Left ventricle myocardium inferior (tissue), 1 donor: ENCODE data around the gene HAUS6. TPM values are rescaled to one million over a fixed set of nuclear protein-coding genes. Genes with fewer than 3 reads are reported as not detected.

ENCODE experiments used
- DNase-seq: peaks from one replicate; pipeline ENCODE4 v3.0.0-alpha.2; 2020
- H3K27ac ChIP-seq: fragments of 200-600 bp; replicated peaks from 2 replicates; pipeline ENCODE4 v1.8.0; 2021
- H3K27me3 ChIP-seq: fragments of 200-600 bp; 2 replicates; pipeline ENCODE4 v1.8.0; 2021; ENCODE audit warnings: low read depth
- H3K36me3 ChIP-seq: fragments of 200-600 bp; 2 replicates; pipeline ENCODE4 v1.8.0; 2021
- H3K4me1 ChIP-seq: fragments of 200-600 bp; 2 replicates; pipeline ENCODE4 v1.8.0; 2021
- H3K4me3 ChIP-seq: fragments of 200-600 bp; 2 replicates; pipeline ENCODE4 v1.8.0; 2021; ENCODE audit warnings: mild to moderate bottlenecking, moderate library complexity
- H3K9me3 ChIP-seq: fragments of 200-600 bp; replicated peaks from 2 replicates; pipeline ENCODE4 v1.8.0; 2021
- intact Hi-C: fragments of 100-400 bp; cut with micrococcal nuclease; formaldehyde crosslinking; loops from one replicate; pipeline ENCODE4 v1.11.0; 2022
- total RNA-seq: library from RNA; stranded (reverse); fragmentation: NEBNext Ultra II Directional; extraction: Animal tissue kit (Norgen Biotek cat#: 25700); gene quantifications from one replicate; pipeline ENCODE4 v1.2.1, GENCODE V29; 2021
- TF ChIP-seq, protein P1 (sequence below): fragments of 200-600 bp; IDR thresholded peaks from 2 replicates; pipeline ENCODE4 v1.8.0; 2021; ENCODE audit warnings: antibody characterized with exemption, mild to moderate bottlenecking, borderline replicate concordance
- donor health status: DM: no; HTN: yes; CAD: no; lungs with severe emphysema.

Gene HAUS6
- total RNA-seq, 1 donor from 2014 or later = 5.6 TPM

DNA sequence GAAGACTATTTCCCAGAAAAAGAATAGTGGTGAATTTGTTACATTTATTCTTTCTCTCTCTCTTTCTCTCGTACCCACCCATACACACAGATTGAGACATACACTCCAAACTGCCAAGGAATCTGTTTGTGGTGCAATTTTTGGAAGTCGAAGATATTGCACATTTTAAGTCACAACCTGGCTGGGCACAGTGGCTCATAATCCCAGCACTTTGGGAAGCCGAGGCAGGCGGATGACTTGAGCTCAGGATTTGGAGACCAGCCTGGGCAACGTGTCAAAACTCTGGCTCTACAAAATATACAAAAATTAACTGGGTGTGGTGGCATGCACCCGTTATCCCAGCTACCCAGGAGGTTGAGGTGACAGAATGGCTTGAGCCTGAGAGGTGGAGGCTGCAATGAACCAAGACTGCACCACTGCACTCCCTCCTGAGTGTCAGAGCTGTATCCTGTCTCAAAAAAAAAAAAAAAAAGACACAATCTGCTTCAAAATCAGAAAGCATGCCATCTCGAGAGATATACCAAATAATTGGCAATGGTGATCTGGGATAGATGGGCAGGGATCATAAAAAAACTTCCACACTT, 43.8 kb upstream of the HAUS6 start:
- H3K4me3 ChIP-seq = no peak overlapping the region
- H3K36me3 ChIP-seq = no peaks in the 10 kb centered on the region
- intact Hi-C loops = no loop called here
- no peaks in the 10 kb centered on the region for H3K9me3 ChIP-seq
- H3K27me3 ChIP-seq = no peaks in the 10 kb centered on the region
- H3K27ac ChIP-seq = no peak overlapping the region
- TF ChIP-seq, protein P1, sequence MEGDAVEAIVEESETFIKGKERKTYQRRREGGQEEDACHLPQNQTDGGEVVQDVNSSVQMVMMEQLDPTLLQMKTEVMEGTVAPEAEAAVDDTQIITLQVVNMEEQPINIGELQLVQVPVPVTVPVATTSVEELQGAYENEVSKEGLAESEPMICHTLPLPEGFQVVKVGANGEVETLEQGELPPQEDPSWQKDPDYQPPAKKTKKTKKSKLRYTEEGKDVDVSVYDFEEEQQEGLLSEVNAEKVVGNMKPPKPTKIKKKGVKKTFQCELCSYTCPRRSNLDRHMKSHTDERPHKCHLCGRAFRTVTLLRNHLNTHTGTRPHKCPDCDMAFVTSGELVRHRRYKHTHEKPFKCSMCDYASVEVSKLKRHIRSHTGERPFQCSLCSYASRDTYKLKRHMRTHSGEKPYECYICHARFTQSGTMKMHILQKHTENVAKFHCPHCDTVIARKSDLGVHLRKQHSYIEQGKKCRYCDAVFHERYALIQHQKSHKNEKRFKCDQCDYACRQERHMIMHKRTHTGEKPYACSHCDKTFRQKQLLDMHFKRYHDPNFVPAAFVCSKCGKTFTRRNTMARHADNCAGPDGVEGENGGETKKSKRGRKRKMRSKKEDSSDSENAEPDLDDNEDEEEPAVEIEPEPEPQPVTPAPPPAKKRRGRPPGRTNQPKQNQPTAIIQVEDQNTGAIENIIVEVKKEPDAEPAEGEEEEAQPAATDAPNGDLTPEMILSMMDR = no peak
- H3K4me1 ChIP-seq = no peaks in the 10 kb centered on the region
- DNase-seq = no peak

DNA sequence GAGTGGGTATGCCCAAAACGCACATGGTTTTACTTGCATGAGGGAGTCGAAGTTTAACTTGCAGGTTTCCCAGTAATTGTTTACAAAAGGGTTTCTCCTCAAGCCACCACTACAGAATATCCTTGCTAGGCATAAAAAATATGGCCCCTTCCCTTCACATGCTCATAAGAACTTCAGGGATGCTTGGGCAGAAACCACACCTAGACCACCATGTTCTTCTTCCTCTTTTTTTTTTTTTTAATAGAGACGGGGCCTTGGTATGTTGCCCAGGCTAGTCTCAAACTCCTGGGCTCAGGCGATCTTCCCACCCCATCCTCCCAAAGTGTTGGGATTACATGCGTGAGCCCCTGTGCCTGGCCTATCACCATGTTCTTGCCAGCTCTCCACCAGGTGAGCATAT, 43.2 kb upstream of the HAUS6 start:
- intact Hi-C loops = no loop called here
- H3K27ac ChIP-seq = no peak overlapping the region
- no peaks in the 10 kb centered on the region for H3K4me1 ChIP-seq
- no peaks in the 10 kb centered on the region for H3K9me3 ChIP-seq
- TF ChIP-seq, protein P1 = no peak
- no peak overlapping the region for H3K4me3 ChIP-seq
- DNase-seq = no peak
- no peaks in the 10 kb centered on the region for H3K27me3 ChIP-seq
- no peaks in the 10 kb centered on the region for H3K36me3 ChIP-seq

DNA sequence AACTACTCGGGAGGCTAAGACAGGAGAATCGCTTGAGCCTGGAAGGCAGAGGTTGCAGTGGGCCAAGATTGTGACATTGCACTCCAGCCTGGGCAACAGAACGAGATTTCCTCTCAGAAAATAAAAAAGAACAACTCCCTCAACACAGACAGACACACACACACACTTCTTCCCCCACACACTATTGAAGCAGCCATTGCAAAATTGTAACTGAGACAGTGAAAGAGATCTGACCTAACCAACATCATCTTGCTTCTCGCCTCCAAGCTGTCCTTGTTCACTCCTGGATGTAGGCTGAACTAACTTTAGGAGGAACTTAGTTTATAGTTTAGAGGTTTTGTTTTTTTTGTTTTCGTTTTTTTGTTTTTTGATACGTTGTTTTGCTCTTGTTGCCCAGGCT, 37.6 kb upstream of the HAUS6 start:
- no peak overlapping the region for H3K4me3 ChIP-seq
- TF ChIP-seq, protein P1 = no peak
- no peaks in the 10 kb centered on the region for H3K4me1 ChIP-seq
- intact Hi-C loops = no loop called here
- H3K36me3 ChIP-seq = no peaks in the 10 kb centered on the region
- DNase-seq = no peak
- no peaks in the 10 kb centered on the region for H3K9me3 ChIP-seq
- H3K27ac ChIP-seq = no peak overlapping the region
- no peaks in the 10 kb centered on the region for H3K27me3 ChIP-seq

DNA sequence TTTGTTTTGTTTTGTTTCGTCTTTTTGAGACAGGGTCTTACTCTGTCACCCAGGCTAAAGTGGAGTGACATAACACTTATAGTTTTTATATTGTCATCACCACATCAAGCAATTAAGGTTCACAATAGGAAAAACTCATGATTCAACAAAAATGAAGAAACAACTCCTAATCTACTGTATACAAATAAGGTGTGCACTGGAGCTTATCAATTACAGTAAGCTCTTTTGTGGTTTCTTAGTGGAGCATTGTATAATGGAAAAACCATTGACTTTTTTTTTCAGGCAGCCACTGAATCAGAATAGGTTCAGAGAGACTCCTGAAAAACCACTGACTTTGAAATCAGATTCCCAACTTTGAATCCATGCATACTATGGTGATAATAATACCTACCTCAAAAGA, 35.4 kb upstream of the HAUS6 start:
- Histone ChIP-seq H3K9me3 (no peaks in the 10 kb centered on the region), H3K4me3 (no peak overlapping the region), H3K4me1 (no peaks in the 10 kb centered on the region), H3K27me3 (no peaks in the 10 kb centered on the region), H3K27ac (no peak overlapping the region), H3K36me3 (no peaks in the 10 kb centered on the region)
- intact Hi-C loops = no loop called here
- no peak for DNase-seq
- TF ChIP-seq, protein P1 = no peak

DNA sequence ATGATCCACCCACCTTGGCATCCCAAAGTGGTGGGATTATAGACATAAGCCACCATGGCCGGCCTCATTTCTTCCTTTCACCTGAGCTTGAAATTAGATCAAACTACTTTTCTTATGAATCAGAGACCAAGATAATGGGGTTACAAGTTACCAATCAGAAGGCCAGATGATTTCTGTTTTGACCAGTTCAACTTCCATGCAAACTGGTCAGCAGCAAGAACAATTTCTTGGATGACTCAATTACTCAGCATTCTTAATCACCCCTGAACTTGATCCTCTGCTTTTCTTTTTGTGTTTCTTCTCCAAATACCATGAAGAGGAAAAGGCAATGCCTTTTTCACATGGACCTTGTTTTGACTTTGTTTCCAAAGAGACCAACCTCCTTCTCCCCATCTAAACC, 34.6 kb upstream of the HAUS6 start:
- no peak overlapping the region for H3K4me3 ChIP-seq
- intact Hi-C loops = no loop called here
- H3K9me3 ChIP-seq = no peaks in the 10 kb centered on the region
- no peaks in the 10 kb centered on the region for H3K4me1 ChIP-seq
- H3K36me3 ChIP-seq = no peaks in the 10 kb centered on the region
- TF ChIP-seq, protein P1 = no peak
- DNase-seq = no peak
- no peaks in the 10 kb centered on the region for H3K27me3 ChIP-seq
- no peak overlapping the region for H3K27ac ChIP-seq
